Activated gamma-delta T cell treated with anti-CD3 and anti-CD28 coated beads, Interleukin-2, amount 50 U/mL, for 16 hours (primary cell): ENCODE results near the gene SLC44A1.

Experiments used
- DNase-seq: peaks from one replicate; pipeline ENCODE4 v3.0.0-alpha.2; 2020; ENCODE audit warnings: low read depth

The SLC44A1 gene

GRCh38 chr9:105338308-105338707 is 93.9 kb downstream of the SLC44A1 start:
- no peak for DNase-seq

GRCh38 chr9:105339849-105340248 is 95.4 kb downstream of the SLC44A1 start:
- DNase-seq = no peak

- no peak for DNase-seq
These were observed 97.1 kb downstream of the SLC44A1 start for GRCh38 chr9:105341434-105342146.

- no peak for DNase-seq
These were observed 97.7 kb downstream of the SLC44A1 start for GRCh38 chr9:105342147-105342505.

- no peak for DNase-seq
These were observed 99.8 kb downstream of the SLC44A1 start for GRCh38 chr9:105344283-105344682.

- no peak for DNase-seq
These were observed 101.2 kb downstream of the SLC44A1 start for GRCh38 chr9:105345626-105346025.

- DNase-seq = no peak
These were observed 101.8 kb downstream of the SLC44A1 start for GRCh38 chr9:105346273-105346672.

GRCh38 chr9:105354448-105354847 is 110.0 kb downstream of the SLC44A1 start:
- DNase-seq = no peak

GRCh38 chr9:105355781-105356180 is 111.3 kb downstream of the SLC44A1 start:
- DNase-seq = no peak

GRCh38 chr9:105357937-105358336 is 113.5 kb downstream of the SLC44A1 start:
- DNase-seq = no peak

- DNase-seq = no peak
These were observed 115.4 kb downstream of the SLC44A1 start for GRCh38 chr9:105359892-105360291.

- no peak for DNase-seq
These were observed 115.9 kb downstream of the SLC44A1 start for GRCh38 chr9:105360344-105360743.

- DNase-seq = no peak
These were observed 117.4 kb downstream of the SLC44A1 start for GRCh38 chr9:105361873-105362272.

- DNase-seq = no peak
These were observed 118.0 kb downstream of the SLC44A1 start for GRCh38 chr9:105362470-105362869.

GRCh38 chr9:105363837-105364236 is 119.4 kb downstream of the SLC44A1 start:
- no peak for DNase-seq

- DNase-seq = no peak
These were observed 125.5 kb downstream of the SLC44A1 start for GRCh38 chr9:105369911-105370310.

GRCh38 chr9:105373723-105374122 is 129.3 kb downstream of the SLC44A1 start:
- DNase-seq = no peak

- no peak for DNase-seq
These were observed 130.9 kb downstream of the SLC44A1 start for GRCh38 chr9:105375323-105375722.

GRCh38 chr9:105376893-105377292 is 132.4 kb downstream of the SLC44A1 start:
- no peak for DNase-seq

GRCh38 chr9:105385381-105385985 is 141.0 kb downstream of the SLC44A1 start:
- no peak for DNase-seq

GRCh38 chr9:105389796-105390195 is 145.3 kb downstream of the SLC44A1 start:
- DNase-seq = no peak

GRCh38 chr9:105390871-105391270 is 146.4 kb downstream of the SLC44A1 start:
- DNase-seq = no peak

- no peak for DNase-seq
These were observed 146.8 kb downstream of the SLC44A1 start for GRCh38 chr9:105391288-105391687.

- no peak for DNase-seq
These were observed 148.1 kb downstream of the SLC44A1 start for GRCh38 chr9:105392531-105392930.
